ENCODE measurements around the gene RNF130. TPM values are rescaled to one million over a fixed set of nuclear protein-coding genes. Genes with fewer than 3 reads are reported as not detected.
"Not testable (repeated sequence)": the region's sequence is repeated elsewhere in the genome, so short reads cannot be mapped to it uniquely, and the experiment has no call there.

The RNF130 gene
- total RNA-seq, 2 donors from 2014 or later, result 83.9 to 151 TPM

GRCh38 chr5:179964015-179964414, 107.5 kb downstream of the RNF130 start:
- no peaks in the 10 kb centered on the region for H3K27me3 ChIP-seq (replicated peaks; ENCODE audit: insufficient read depth)
- no peak for TF ChIP-seq CTCF (IDR thresholded peaks at IDR 0.05)
- H3K27ac ChIP-seq, result no peak overlapping the region
- no peak for DNase-seq (ENCODE audit: low spot score)
- no peaks in the 10 kb centered on the region for H3K9me3 ChIP-seq
- ATAC-seq (ENCODE audit: insufficient number of reproducible peaks, low FRiP score, low read depth), result no peak
- H3K36me3 ChIP-seq, result peaks cover 17% of the 10 kb centered on the region
- no peaks in the 10 kb centered on the region for H3K4me1 ChIP-seq (ENCODE audit: control insufficient read depth in 1 of 2, low read depth in 2 of 2)
- no peak overlapping the region for H3K4me3 ChIP-seq

- H3K9me3 ChIP-seq, result no peaks in the 10 kb centered on the region
- H3K27ac ChIP-seq, result no peak overlapping the region
- H3K4me1 ChIP-seq (ENCODE audit: control insufficient read depth in 1 of 2, low read depth in 2 of 2), result no peaks in the 10 kb centered on the region
- TF ChIP-seq CTCF (IDR thresholded peaks at IDR 0.05), result no peak
- DNase-seq (ENCODE audit: low spot score), result no peak
- peaks cover 15% of the 10 kb centered on the region for H3K36me3 ChIP-seq
- no peak overlapping the region for H3K4me3 ChIP-seq
- H3K27me3 ChIP-seq (replicated peaks; ENCODE audit: insufficient read depth), result no peaks in the 10 kb centered on the region
- no peak for ATAC-seq (ENCODE audit: insufficient number of reproducible peaks, low FRiP score, low read depth)
Observed at GRCh38 chr5:179963375-179963774, 108.2 kb downstream of the RNF130 start.

- DNase-seq (ENCODE audit: low spot score) (no peak), ATAC-seq (ENCODE audit: insufficient number of reproducible peaks, low FRiP score, low read depth) (no peak)
- TF ChIP-seq CTCF (IDR thresholded peaks at IDR 0.05), result no peak
- peaks cover 12% of the 10 kb centered on the region for H3K36me3 ChIP-seq
- no peaks in the 10 kb centered on the region for H3K4me1 ChIP-seq (ENCODE audit: control insufficient read depth in 1 of 2, low read depth in 2 of 2)
- no peaks in the 10 kb centered on the region for H3K27me3 ChIP-seq (replicated peaks; ENCODE audit: insufficient read depth)
- H3K27ac ChIP-seq, result no peak overlapping the region
- no peak overlapping the region for H3K4me3 ChIP-seq
- H3K9me3 ChIP-seq, result no peaks in the 10 kb centered on the region
Observed at GRCh38 chr5:179960204-179960831, 111.2 kb downstream of the RNF130 start.

GRCh38 chr5:179959641-179960040, 111.9 kb downstream of the RNF130 start:
- H3K36me3 ChIP-seq, result peaks cover 12% of the 10 kb centered on the region
- no peak for TF ChIP-seq CTCF (IDR thresholded peaks at IDR 0.05)
- no peak overlapping the region for H3K27ac ChIP-seq
- ATAC-seq (ENCODE audit: insufficient number of reproducible peaks, low FRiP score, low read depth), result no peak
- no peaks in the 10 kb centered on the region for H3K4me1 ChIP-seq (ENCODE audit: control insufficient read depth in 1 of 2, low read depth in 2 of 2)
- H3K4me3 ChIP-seq, result no peak overlapping the region
- DNase-seq (ENCODE audit: low spot score), result no peak
- no peaks in the 10 kb centered on the region for H3K27me3 ChIP-seq (replicated peaks; ENCODE audit: insufficient read depth)
- no peaks in the 10 kb centered on the region for H3K9me3 ChIP-seq

- H3K9me3 ChIP-seq; DNase-seq (ENCODE audit: low spot score); ATAC-seq (ENCODE audit: insufficient number of reproducible peaks, low FRiP score, low read depth); H3K27ac ChIP-seq; H3K4me3 ChIP-seq; H3K27me3 ChIP-seq (replicated peaks; ENCODE audit: insufficient read depth); H3K4me1 ChIP-seq (ENCODE audit: control insufficient read depth in 1 of 2, low read depth in 2 of 2): not testable (repeated sequence)
- H3K36me3 ChIP-seq, result peaks cover 12% of the 10 kb centered on the region
Observed at GRCh38 chr5:179959118-179959517, 112.4 kb downstream of the RNF130 start.

- Histone ChIP-seq H3K9me3 (no peaks in the 10 kb centered on the region), H3K4me3 (no peak overlapping the region), H3K27me3 (replicated peaks; ENCODE audit: insufficient read depth) (no peaks in the 10 kb centered on the region), H3K4me1 (ENCODE audit: control insufficient read depth in 1 of 2, low read depth in 2 of 2) (no peaks in the 10 kb centered on the region), H3K27ac (no peak overlapping the region), H3K36me3 (no peaks in the 10 kb centered on the region)
- TF ChIP-seq CTCF (IDR thresholded peaks at IDR 0.05), result no peak
- ATAC-seq (ENCODE audit: insufficient number of reproducible peaks, low FRiP score, low read depth) (no peak), DNase-seq (ENCODE audit: low spot score) (no peak)
Observed at GRCh38 chr5:179955630-179956029, 115.9 kb downstream of the RNF130 start.

All from thoracic aorta (tissue), 2 donors.